GM19395 (cell line): Measurements from ENCODE around the gene ULK4.
"Not testable (repeated sequence)": the region's sequence is repeated elsewhere in the genome, so short reads cannot be mapped to it uniquely, and the experiment has no call there.

ENCODE experiments used
- ATAC-seq: cut with Tn5 transposase; IDR thresholded peaks from one replicate; pipeline ENCODE4 v1.9.1; 2021; ENCODE audit warnings: mild to moderate bottlenecking, moderate library complexity; ENCODE audit not compliant: unreplicated experiment

Gene ULK4

GRCh38 chr3:41370765-41371535, 591.0 kb downstream of the ULK4 start:
- not testable (repeated sequence) for ATAC-seq

GRCh38 chr3:41370307-41370706, 591.6 kb downstream of the ULK4 start:
- no peak for ATAC-seq

DNA sequence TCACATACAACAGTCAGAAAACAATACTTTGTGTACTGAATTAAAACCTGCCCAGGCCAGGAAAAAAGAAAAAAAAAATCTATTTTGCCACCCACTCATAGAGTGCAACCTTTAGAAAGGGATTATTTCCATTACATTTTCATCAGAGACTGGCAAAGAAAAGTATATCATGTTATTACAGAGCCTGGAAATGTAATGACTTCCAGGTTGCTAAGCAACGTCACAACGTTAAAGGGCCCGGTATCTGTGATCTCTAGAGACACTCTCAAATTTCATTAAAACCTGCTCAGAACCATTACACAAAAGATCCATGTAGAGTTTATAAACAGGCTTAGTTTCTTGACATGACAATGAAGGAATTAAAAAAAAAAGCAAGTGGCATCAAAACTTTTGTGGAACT, 592.1 kb downstream of the ULK4 start:
- ATAC-seq: no peak

- no peak for ATAC-seq
These were observed 595.9 kb downstream of the ULK4 start for GRCh38 chr3:41365973-41366372.

DNA sequence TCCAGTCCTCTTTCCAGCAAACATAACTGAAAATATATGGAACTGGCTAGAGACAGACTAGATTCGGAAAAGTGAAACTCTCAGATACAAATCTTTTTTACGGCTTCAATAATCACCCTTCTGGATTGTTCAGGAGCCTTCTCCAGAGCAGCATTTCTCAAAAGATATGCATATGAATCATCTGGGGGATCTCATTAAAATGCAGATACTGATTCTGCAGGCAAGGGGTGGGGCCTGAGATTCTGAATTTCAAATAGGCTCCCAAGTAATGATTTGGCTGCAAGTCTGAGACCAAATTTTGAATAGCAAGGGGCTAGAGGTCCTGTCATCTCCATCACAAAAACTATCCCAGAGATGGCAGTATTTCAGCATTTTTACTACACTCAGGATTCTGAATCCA, 597.2 kb downstream of the ULK4 start:
- ATAC-seq: no peak

GRCh38 chr3:41363830-41364523, 597.9 kb downstream of the ULK4 start:
- no peak for ATAC-seq

GRCh38 chr3:41362638-41363559, 599.0 kb downstream of the ULK4 start:
- ATAC-seq: no peak

DNA sequence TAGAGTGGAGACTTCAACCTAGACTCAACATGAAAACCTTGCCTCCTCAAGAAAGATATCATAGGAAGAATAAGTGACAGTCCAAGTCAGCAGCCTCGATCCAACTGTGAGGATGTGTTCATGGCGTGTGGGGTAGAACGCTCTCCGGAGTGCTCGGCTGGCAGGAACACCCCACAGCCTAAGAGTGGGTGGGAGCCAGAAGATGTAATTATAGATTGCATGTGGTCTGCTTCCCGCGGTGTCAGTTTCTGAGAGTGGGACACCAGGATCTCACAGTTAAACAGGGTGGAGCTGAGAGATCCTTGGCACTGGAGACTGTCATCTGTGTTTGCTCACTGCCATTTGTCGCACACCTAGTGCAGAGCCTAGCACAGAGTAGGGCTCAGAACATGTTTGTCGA, 604.6 kb downstream of the ULK4 start:
- ATAC-seq: no peak

DNA sequence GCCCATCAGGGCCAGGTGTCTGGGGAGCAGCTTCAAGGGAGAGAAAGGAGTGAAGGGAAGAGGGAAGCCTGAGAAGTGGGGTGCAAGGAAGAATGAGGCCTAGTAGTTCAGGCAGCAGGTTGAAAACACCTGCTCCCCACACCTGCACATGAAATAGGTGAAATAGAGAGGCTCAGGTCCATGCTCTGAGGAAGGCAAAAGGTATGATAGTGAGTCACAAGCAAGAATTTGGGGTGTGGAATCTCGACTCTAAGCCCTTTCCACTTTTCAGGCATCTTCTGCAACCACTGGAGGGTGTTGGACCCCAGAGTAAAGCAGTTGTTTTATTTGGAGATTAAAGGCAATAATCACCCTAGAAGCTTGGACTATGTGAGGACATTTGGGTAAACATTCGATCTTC, 605.1 kb downstream of the ULK4 start:
- no peak for ATAC-seq

DNA sequence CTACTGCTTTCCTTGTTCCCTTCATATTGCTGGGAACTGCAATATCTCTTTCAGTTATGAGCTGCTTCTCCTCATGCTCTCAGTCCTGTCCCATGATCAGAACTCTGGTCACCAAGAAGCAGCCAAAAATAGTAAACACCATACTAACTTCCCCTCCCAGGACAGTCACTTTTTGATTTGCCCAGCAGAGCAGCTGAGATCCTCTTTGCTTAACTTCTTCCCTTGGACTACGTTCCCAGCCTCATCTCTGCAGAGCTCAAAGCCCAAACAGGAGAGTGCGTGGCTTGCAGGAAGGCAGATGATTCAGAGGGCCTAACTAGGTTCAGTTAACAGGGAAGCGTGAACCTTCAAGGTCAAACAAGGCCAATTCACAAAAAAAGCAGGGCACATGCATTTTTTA, 609.4 kb downstream of the ULK4 start:
- ATAC-seq: no peak

DNA sequence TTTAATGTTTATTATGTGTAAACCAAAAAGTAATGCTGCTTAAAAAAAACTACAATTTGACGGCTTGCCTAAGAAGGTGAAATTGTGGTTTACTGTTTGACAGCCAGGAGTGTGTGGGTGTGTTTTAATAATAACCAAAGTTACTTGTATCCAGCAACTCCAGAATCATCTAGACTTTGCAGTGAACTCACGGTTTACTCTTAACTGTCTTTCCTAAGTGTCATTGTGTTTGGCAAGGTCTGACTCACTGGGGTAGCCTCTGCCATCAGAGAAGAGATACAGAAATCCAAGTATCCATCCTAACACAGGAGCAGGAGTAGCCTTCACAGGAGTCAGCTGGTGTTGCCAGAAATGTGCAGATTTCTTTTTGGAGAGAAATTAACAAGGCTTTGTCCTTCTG, 611.5 kb downstream of the ULK4 start:
- no peak for ATAC-seq

DNA sequence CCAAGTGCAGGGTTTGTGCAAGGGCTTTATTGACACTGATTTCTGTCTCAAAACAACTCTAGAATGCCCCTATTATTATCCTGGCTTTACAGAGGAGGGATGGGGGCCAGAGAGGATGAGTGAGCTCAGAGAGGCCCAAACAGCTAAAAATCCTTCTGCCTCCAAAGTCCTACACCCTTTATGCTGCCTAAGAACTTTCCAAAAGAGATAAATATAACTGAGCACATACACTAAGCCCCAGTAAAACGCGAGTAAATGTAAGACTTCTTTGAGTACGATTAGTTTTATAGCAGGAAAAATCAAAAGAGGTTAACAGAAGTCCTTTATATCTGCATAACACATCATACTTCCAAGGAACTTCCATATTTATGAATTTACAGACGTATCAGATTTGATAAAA, 613.5 kb downstream of the ULK4 start:
- ATAC-seq: no peak

DNA sequence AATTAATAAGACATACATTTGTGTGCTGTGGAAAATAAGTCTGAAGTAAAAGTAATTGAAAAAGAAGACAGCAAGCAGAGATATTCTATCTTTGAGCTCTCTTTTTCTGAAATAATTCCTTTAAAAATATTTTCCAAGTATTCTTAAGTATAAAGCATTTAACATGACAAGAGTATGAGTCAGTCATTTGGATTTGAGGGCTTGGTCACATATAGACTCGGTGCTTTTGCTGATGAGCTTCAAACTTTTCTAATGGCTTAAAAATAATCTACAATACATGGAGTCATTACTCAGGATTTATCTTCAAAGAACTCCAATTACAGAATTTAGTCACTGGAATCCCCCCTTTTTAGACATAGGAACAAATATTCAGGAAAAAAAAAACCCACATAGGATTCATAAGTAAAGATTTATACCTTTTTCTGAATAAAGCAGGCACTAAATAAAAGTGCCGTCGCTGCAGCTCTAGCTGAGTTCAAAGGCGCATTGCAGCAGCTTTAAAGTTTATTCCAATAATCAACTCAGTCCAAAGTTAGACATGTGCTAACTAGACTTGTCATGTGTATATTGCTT, 615.1 kb downstream of the ULK4 start:
- ATAC-seq: no peak

DNA sequence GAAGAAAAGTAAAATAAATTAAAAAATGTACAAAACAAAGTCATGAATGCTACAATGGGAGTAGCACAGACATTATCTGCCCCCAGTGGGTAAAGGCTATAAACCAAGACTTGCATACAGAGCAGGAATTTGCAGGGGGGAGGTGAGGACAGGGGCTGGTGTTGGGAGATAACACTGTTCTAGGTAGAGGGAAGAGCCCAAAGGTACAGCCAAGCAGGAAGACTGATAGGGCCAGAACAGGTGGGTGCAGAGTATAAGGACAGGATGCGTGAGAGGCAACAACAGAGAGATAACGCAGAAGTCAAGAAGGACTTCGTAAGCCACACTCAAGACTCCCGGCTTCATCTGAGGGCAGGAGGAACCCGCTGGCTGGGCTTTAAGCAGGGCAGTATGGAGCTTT, 616.1 kb downstream of the ULK4 start:
- no peak for ATAC-seq

DNA sequence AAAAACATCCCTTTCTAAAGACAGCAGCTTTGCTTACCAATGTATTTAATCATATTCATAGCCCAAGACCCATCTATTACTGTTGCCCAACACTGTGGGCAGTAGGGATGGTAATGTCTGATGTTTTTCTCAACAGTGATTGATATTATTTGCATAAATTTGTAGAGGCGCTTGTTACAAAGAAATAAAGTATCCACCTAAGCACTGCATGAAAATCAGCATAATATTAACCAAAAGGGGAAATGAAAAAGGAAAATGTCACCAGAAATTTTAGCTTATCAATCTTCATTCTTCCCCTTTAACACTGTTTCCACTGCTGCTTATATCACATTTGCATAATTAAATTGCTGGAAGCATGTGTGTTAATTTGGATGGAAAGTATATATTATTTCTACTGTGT, 622.1 kb downstream of the ULK4 start:
- ATAC-seq: no peak

- ATAC-seq: no peak
These were observed 623.6 kb downstream of the ULK4 start for GRCh38 chr3:41338276-41338675.

DNA sequence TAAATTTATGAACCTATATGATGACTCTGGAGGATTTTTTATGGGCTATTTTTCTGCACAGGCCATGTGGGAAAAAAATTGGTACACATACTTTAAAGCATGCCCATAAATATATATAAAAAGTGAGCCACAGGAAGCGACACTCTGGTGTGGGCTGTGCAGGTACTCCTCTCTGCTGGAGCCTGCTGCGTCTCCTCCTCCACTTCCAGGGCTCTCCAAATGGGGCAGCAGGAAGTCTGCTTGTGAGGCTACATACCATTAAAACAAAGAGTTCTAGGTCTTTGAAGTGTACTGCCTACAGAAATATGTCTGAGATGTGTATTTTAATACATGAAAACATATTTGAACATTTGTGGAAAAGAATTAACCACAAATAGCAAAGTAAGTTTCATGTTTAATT, 627.5 kb downstream of the ULK4 start:
- no peak for ATAC-seq

DNA sequence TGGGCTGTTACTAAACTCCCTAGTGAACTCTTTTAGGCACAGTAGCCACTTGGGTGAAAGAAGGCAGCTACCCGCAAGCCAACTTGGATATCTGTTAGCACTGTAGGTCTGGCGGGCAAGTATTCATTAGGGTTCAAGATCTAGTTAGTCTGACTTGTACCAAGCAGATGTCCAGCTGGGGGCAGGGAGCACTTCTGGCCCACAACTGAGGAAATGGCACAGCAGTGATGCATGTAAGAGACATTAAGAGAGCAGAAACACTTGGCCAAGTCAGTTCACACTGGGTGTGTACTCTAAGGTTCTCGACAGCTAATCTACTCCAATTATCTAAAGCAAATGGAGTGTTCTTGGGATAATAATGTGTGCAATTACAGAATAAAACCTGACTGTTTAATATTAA, 630.9 kb downstream of the ULK4 start:
- no peak for ATAC-seq

GRCh38 chr3:41330465-41330864, 631.4 kb downstream of the ULK4 start:
- ATAC-seq: no peak

DNA sequence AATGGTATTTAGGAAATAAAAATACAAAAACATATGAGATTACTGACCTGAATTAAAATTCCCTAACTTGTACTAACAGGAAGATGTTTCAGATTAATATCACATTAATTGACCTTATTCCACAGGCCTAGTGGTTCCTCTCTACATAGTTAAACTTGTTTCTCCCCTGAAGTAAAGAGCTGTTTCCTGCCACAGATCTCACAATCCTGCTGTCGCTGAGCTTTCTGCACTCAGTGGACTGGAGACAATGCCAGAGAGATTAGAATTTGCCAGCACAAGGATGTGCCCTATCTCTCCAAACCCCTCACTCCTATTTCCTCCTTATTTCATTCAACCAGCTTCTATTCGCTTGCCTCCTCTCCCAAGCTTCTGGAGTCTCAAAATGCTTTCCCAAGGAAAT, 632.0 kb downstream of the ULK4 start:
- ATAC-seq: no peak

DNA sequence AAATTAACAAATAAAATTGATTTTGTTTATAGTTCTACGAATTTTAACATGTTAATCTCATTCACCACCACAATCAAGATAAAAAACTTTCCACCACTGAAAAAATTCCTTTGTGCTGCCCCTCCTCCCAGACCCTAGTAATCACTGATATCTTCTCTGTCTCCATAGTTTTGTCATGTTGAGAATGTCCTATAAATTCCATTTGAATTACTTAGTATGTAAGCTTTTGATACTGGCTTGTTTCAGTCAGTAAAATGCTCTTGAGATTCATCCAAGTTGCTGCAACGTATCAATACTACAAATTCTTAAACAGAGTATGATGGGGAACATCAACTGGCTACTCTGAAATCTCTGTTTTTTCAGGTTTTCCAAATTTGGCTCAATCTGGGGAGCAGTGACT, 633.0 kb downstream of the ULK4 start:
- no peak for ATAC-seq
